ENCODE results near the gene RAB6B.

Gene RAB6B

GRCh38 chr3:133891662-133892378 lies 3.9 kb downstream of the RAB6B start:
- Histone ChIP-seq H3K27me3 (ENCODE audit: control insufficient read depth, insufficient read depth, low read length) (no peaks in the 10 kb centered on the region), H3K9me3 (ENCODE audit: control insufficient read depth, low read length) (no peaks in the 10 kb centered on the region), H3K9ac (no peak overlapping the region), H3K36me3 (ENCODE audit: control insufficient read depth, insufficient read depth, low read length) (no peaks in the 10 kb centered on the region), H3K4me1 (peaks cover 20% of the 10 kb centered on the region), H3K27ac (no peak overlapping the region), H2AFZ (no peak overlapping the region), H3K4me3 (ENCODE audit: low read depth, low read length) (no peak overlapping the region), H3K79me2 (peaks cover 34% of the 10 kb centered on the region), H3K4me2 (ENCODE audit: low read length) (no peak overlapping the region)
- no peak for TF ChIP-seq CTCF (IDR thresholded peaks at IDR 0.05)

GRCh38 chr3:133890972-133891644 lies 4.6 kb downstream of the RAB6B start:
- Histone ChIP-seq H3K4me3 (ENCODE audit: low read depth, low read length) (no peak overlapping the region), H3K4me2 (ENCODE audit: low read length) (no peak overlapping the region), H3K9me3 (ENCODE audit: control insufficient read depth, low read length) (no peaks in the 10 kb centered on the region), H2AFZ (no peak overlapping the region), H3K27ac (no peak overlapping the region), H3K79me2 (peaks cover 41% of the 10 kb centered on the region), H3K36me3 (ENCODE audit: control insufficient read depth, insufficient read depth, low read length) (no peaks in the 10 kb centered on the region), H3K27me3 (ENCODE audit: control insufficient read depth, insufficient read depth, low read length) (no peaks in the 10 kb centered on the region), H3K9ac (no peak overlapping the region), H3K4me1 (peaks cover 15% of the 10 kb centered on the region)
- no peak for TF ChIP-seq CTCF (IDR thresholded peaks at IDR 0.05)

GRCh38 chr3:133890037-133890436 lies 5.6 kb downstream of the RAB6B start:
- H3K4me3 ChIP-seq (ENCODE audit: low read depth, low read length), result no peak overlapping the region
- peaks cover 15% of the 10 kb centered on the region for H3K4me1 ChIP-seq
- H3K27me3 ChIP-seq (ENCODE audit: control insufficient read depth, insufficient read depth, low read length), result no peaks in the 10 kb centered on the region
- no peaks in the 10 kb centered on the region for H3K9me3 ChIP-seq (ENCODE audit: control insufficient read depth, low read length)
- TF ChIP-seq CTCF (IDR thresholded peaks at IDR 0.05), result no peak
- no peak overlapping the region for H3K27ac ChIP-seq
- H3K4me2 ChIP-seq (ENCODE audit: low read length), result no peak overlapping the region
- H3K79me2 ChIP-seq, result peaks cover 50% of the 10 kb centered on the region
- no peak overlapping the region for H3K9ac ChIP-seq
- H2AFZ ChIP-seq, result no peak overlapping the region
- no peaks in the 10 kb centered on the region for H3K36me3 ChIP-seq (ENCODE audit: control insufficient read depth, insufficient read depth, low read length)

- H3K36me3 ChIP-seq (ENCODE audit: control insufficient read depth, insufficient read depth, low read length), result no peaks in the 10 kb centered on the region
- no peak overlapping the region for H3K4me3 ChIP-seq (ENCODE audit: low read depth, low read length)
- no peak overlapping the region for H3K9ac ChIP-seq
- no peak for TF ChIP-seq CTCF (IDR thresholded peaks at IDR 0.05)
- H3K27me3 ChIP-seq (ENCODE audit: control insufficient read depth, insufficient read depth, low read length), result no peaks in the 10 kb centered on the region
- peaks cover 10% of the 10 kb centered on the region for H3K4me1 ChIP-seq
- H3K9me3 ChIP-seq (ENCODE audit: control insufficient read depth, low read length), result no peaks in the 10 kb centered on the region
- H3K4me2 ChIP-seq (ENCODE audit: low read length), result no peak overlapping the region
- no peak overlapping the region for H3K27ac ChIP-seq
- no peak overlapping the region for H2AFZ ChIP-seq
- H3K79me2 ChIP-seq, result peaks cover 60% of the 10 kb centered on the region
Measured at GRCh38 chr3:133888726-133889340, 6.8 kb downstream of the RAB6B start.

Measured in parathyroid adenoma (tissue), 2 donors.